HepG2 (cell line): ENCODE results near the gene TCAF2.
"Not testable (repeated sequence)": the region's sequence is repeated elsewhere in the genome, so short reads cannot be mapped to it uniquely, and the experiment has no call there.

ENCODE experiments used
- GFI1 ChIP-seq: sonication (generic); formaldehyde crosslinking; IDR thresholded peaks from 2 replicates; pipeline ENCODE4 v1.5.0; 2020; ENCODE audit warnings: missing genetic modification reagents, mild to moderate bottlenecking, borderline replicate concordance
- PTBP1 ChIP-seq: fragments of 200-400 bp; formaldehyde crosslinking; IDR thresholded peaks from 2 replicates; pipeline ENCODE4 v1.6.1; 2018; ENCODE audit warnings: low read length, low read depth; ENCODE audit not compliant: poor library complexity, severe bottlenecking
- RFXANK ChIP-seq: IDR thresholded peaks from 2 replicates; pipeline ENCODE4 v1.6.1; 2016
- SP1 ChIP-seq, 2 experiments: fragments of 450-650 bp in 1 of 2; sonication (generic) in 1 of 2; formaldehyde crosslinking in 1 of 2; IDR thresholded peaks; 2 replicates each; pipeline versions ENCODE4 v1.4.0 to v1.6.1; 2016 to 2020; ENCODE audit warnings: missing genetic modification reagents in 1 of 2
- ZBTB21 ChIP-seq: sonication (generic); formaldehyde crosslinking; IDR thresholded peaks from 2 replicates; pipeline ENCODE4 v1.4.0; 2020; ENCODE audit warnings: missing genetic modification reagents
- ZNF232 ChIP-seq: sonication (generic); formaldehyde crosslinking; IDR thresholded peaks from 2 replicates; pipeline ENCODE4 v1.4.0; 2020; ENCODE audit warnings: missing genetic modification reagents, borderline replicate concordance
- TF ChIP-seq, protein P1 (sequence below): sonication (generic); formaldehyde crosslinking; IDR thresholded peaks from 2 replicates; pipeline ENCODE4 v1.5.0; 2020; ENCODE audit warnings: mild to moderate bottlenecking, missing genetic modification reagents, moderate library complexity
- TF ChIP-seq, protein P2 (sequence below): sonication (generic); formaldehyde crosslinking; IDR thresholded peaks from 2 replicates; pipeline ENCODE4 v1.4.0; 2020; ENCODE audit warnings: low read depth, mild to moderate bottlenecking, missing genetic modification reagents

DNA sequence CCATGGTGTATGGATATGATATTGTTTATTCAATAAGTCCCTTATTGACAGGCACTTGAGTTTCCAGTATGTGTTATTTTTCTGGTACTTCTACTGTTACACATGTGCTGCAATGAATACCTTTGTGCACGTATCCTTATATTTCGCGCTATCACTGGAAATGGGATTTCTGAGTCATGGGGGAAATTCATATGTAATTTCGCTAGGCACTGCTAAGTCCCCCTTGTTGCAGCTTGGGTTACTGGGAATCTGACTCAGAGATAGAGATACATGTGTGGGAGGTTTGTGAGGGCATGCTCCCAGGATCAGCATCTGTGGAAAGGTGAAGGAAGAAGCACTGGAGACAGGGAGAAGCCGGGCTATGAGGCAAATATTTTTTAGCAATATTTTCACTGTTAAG, 9.9 kb downstream of the TCAF2 start:
- TF ChIP-seq RFXANK (CRISPR knock-in tag); ZNF232; PTBP1; GFI1; ZBTB21 (CRISPR knock-in tag); SP1 (IDR thresholded peaks at IDR 0.05); SP1 (CRISPR knock-in tag; IDR thresholded peaks at IDR 0.05): not testable (repeated sequence)
- TF ChIP-seq, protein P1, sequence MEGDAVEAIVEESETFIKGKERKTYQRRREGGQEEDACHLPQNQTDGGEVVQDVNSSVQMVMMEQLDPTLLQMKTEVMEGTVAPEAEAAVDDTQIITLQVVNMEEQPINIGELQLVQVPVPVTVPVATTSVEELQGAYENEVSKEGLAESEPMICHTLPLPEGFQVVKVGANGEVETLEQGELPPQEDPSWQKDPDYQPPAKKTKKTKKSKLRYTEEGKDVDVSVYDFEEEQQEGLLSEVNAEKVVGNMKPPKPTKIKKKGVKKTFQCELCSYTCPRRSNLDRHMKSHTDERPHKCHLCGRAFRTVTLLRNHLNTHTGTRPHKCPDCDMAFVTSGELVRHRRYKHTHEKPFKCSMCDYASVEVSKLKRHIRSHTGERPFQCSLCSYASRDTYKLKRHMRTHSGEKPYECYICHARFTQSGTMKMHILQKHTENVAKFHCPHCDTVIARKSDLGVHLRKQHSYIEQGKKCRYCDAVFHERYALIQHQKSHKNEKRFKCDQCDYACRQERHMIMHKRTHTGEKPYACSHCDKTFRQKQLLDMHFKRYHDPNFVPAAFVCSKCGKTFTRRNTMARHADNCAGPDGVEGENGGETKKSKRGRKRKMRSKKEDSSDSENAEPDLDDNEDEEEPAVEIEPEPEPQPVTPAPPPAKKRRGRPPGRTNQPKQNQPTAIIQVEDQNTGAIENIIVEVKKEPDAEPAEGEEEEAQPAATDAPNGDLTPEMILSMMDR (CRISPR knock-in tag), result not testable (repeated sequence)
- TF ChIP-seq, protein P2, sequence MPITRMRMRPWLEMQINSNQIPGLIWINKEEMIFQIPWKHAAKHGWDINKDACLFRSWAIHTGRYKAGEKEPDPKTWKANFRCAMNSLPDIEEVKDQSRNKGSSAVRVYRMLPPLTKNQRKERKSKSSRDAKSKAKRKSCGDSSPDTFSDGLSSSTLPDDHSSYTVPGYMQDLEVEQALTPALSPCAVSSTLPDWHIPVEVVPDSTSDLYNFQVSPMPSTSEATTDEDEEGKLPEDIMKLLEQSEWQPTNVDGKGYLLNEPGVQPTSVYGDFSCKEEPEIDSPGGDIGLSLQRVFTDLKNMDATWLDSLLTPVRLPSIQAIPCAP (CRISPR knock-in tag), result not testable (repeated sequence)
